K562 (cell line): ENCODE measurements around the gene SLC36A2. TPM values are rescaled to one million over a fixed set of nuclear protein-coding genes. Genes with fewer than 3 reads are reported as not detected.

Source experiments
- ATAC-seq: fragments of 200-7000 bp; cut with Tn5 transposase; 3 replicates; pipeline ENCODE4 v1.9.1; 2020; ENCODE audit warnings: moderate library complexity
- BruUV-seq: library from RNA; stranded (reverse); fragments of 400-500 nt; replicated peaks from 2 replicates; lab custom pipeline; 2021; lab: Mats Ljungman, UMichigan
- CTCF ChIA-PET: fragments of 300-600 bp; formaldehyde crosslinking; extraction: SDS; loops from one replicate; lab custom pipeline; 2021; ENCODE audit warnings: low intra/inter-chr PET ratio; lab: Yijun Ruan, JAX
- POLR2A ChIA-PET: fragments of 300-600, 350-650 bp; sonication (Branson Sonifier 250); formaldehyde crosslinking; extraction: SDS; loops from one replicate; lab custom pipeline; 2021; ENCODE audit warnings: antibody characterized with exemption, inconsistent platforms; lab: Yijun Ruan, JAX
- DNase-seq, 4 experiments: peaks; one replicate each; pipeline versions ENCODE4 v3.0.0 to v3.0.0-alpha.2; 2011 to 2018; ENCODE audit warnings: low spot score in 3 of 4, mixed read lengths in 3 of 4; ENCODE audit errors: extremely low read depth in 1 of 4
- FAIRE-seq: peaks from 2 replicates; lab custom pipeline; 2011; peaks lifted over from hg19 to GRCh38; lab: Jason Lieb, UNC
- H2AFZ ChIP-seq: 2 replicates; pipeline ENCODE4 v1.6.0; 2011; ENCODE audit warnings: low read depth, low read length, control low read depth, inconsistent platforms
- H3K27ac ChIP-seq: fragments of 200-600 bp; 3 replicates; pipeline ENCODE4 v1.8.0; 2011; ENCODE audit warnings: low read depth, mild to moderate bottlenecking, control low read depth, inconsistent platforms, low read length, moderate library complexity, mixed read lengths; ENCODE audit errors: extremely low read depth
- H3K27me3 ChIP-seq, 2 experiments: fragments of 300-600 bp in 1 of 2; 2 replicates in 1 of 2; 3 replicates in 1 of 2; pipeline versions ENCODE4 v1.6.0 to v1.8.0; 2011; ENCODE audit warnings: inconsistent platforms in 2 of 2, low read length in 2 of 2, mild to moderate bottlenecking in 1 of 2, mixed read lengths in 1 of 2, moderate library complexity in 1 of 2; ENCODE audit not compliant: control insufficient read depth in 2 of 2, insufficient read depth in 2 of 2
- H3K36me3 ChIP-seq: fragments of 300-600 bp; 3 replicates; pipeline ENCODE4 v1.8.0; 2011; ENCODE audit warnings: mild to moderate bottlenecking, low read length, inconsistent platforms; ENCODE audit not compliant: control insufficient read depth, insufficient read depth
- H3K4me1 ChIP-seq, 2 experiments: fragments of 200-600 bp in 1 of 2; replicated peaks in 1 of 2; 2 replicates in 1 of 2; 3 replicates in 1 of 2; pipeline versions ENCODE4 v1.5.1 to v1.8.0; 2011; ENCODE audit warnings: inconsistent platforms in 2 of 2, low read length in 2 of 2, mild to moderate bottlenecking in 1 of 2, mixed read lengths in 1 of 2, moderate library complexity in 1 of 2; ENCODE audit not compliant: control insufficient read depth in 2 of 2, insufficient read depth in 2 of 2
- H3K4me2 ChIP-seq: 2 replicates; pipeline ENCODE4 v1.6.1; 2011; ENCODE audit warnings: low read length, control low read depth, inconsistent platforms, mixed read lengths; ENCODE audit not compliant: insufficient read depth
- H3K4me3 ChIP-seq: fragments of 200-600 bp; sonication (generic), shearing (Covaris generic); 2 replicates; pipeline ENCODE4 v1.5.1; 2016; ENCODE audit warnings: control low read depth, inconsistent platforms
- H3K79me2 ChIP-seq: fragments of 200-600 bp; 3 replicates; pipeline ENCODE4 v1.8.0; 2011; ENCODE audit warnings: low read length, inconsistent platforms; ENCODE audit not compliant: control insufficient read depth, insufficient read depth
- H3K9ac ChIP-seq, 2 experiments: 2 replicates each; pipeline versions ENCODE4 v1.6.0 to v1.6.1; 2011; ENCODE audit warnings: low read depth in 2 of 2, low read length in 2 of 2, control low read depth in 1 of 2, inconsistent platforms in 1 of 2, mild to moderate bottlenecking in 1 of 2, mixed read lengths in 1 of 2; ENCODE audit not compliant: insufficient read depth in 1 of 2
- H3K9me1 ChIP-seq: one replicate; pipeline ENCODE4 v1.6.0; 2011; ENCODE audit warnings: inconsistent platforms, mild to moderate bottlenecking, low read length, moderate library complexity; ENCODE audit not compliant: control insufficient read depth, insufficient read depth
- H3K9me3 ChIP-seq: replicated peaks from 2 replicates; pipeline ENCODE4 v1.5.1; 2011; ENCODE audit warnings: low read depth, low read length, inconsistent platforms; ENCODE audit not compliant: control insufficient read depth, insufficient read depth
- H4K20me1 ChIP-seq: replicated peaks from 2 replicates; pipeline ENCODE4 v1.6.1; 2011; ENCODE audit warnings: low read length, inconsistent platforms, mixed read lengths; ENCODE audit not compliant: control insufficient read depth, insufficient read depth
- CC2D1A ChIP-seq: fragments of 450-650 bp; IDR thresholded peaks from 2 replicates; pipeline ENCODE4 v1.6.1; 2017; ENCODE audit warnings: mild to moderate bottlenecking
- MEF2D ChIP-seq: conservative IDR thresholded peaks from 2 replicates; pipeline ENCODE4 v1.6.1; 2016; ENCODE audit warnings: low read depth, missing genetic modification characterization, missing compliant biosample characterization
- MEIS2 ChIP-seq: fragments of 450-650 bp; IDR thresholded peaks from 2 replicates; pipeline ENCODE4 v1.6.1; 2014; ENCODE audit warnings: mild to moderate bottlenecking; ENCODE audit not compliant: partially characterized antibody
- NFYB ChIP-seq: IDR thresholded peaks from 2 replicates; pipeline ENCODE4 v1.6.1; 2011; ENCODE audit warnings: mild to moderate bottlenecking, moderate library complexity; ENCODE audit not compliant: insufficient read length; ENCODE audit errors: extremely low read depth
- POLR2AphosphoS5 ChIP-seq: IDR thresholded peaks from 2 replicates; pipeline ENCODE4 v1.6.1; 2011; ENCODE audit warnings: mild to moderate bottlenecking, low read depth, low read length, moderate library complexity; ENCODE audit not compliant: control insufficient read depth, insufficient read depth
- SMC3 ChIP-seq: conservative IDR thresholded peaks from 2 replicates; pipeline ENCODE4 v1.6.1; 2011; ENCODE audit warnings: low read depth, low read length, improper control_type of control experiment; ENCODE audit not compliant: insufficient read depth
- ZC3H8 ChIP-seq: fragments of 450-650 bp; IDR thresholded peaks from 2 replicates; pipeline ENCODE4 v1.6.1; 2017
- WGBS: fragments of 100-300 bp; shearing (Covaris generic); methylation state at CpG from one replicate; pipeline ENCODE4 v1.1.6; 2016; ENCODE audit warnings: low coverage, mixed read lengths; ENCODE audit not compliant: insufficient coverage; ENCODE audit errors: missing lambda C conversion rate; 5-methylcytosine and 5-hydroxymethylcytosine counted together
- in situ Hi-C: fragments of 300-500 bp; cut with MboI; formaldehyde crosslinking; loops from 4 replicates; pipeline ENCODE4 v1.15.0; 2018; ENCODE audit warnings: inconsistent platforms, mixed read lengths
- intact Hi-C: fragments of 100-400 bp; cut with micrococcal nuclease; formaldehyde crosslinking; loops from 2 replicates; pipeline ENCODE4 v1.14.2; 2022
- polyA plus RNA-seq, 8 experiments: library from polyadenylated mRNA; depleted of rRNA in 4 of 8; stranded (reverse) in 5 of 8; unstranded in 3 of 8; fragments of >200 nt; fragmentation: Nextera tagmentation in 2 of 8; fragmentation: Illumina TruSeq in 1 of 8; extraction: Ambion mirVana in 2 of 8; extraction: Trizol in 1 of 8; gene quantifications; 2 replicates each; pipeline versions ENCODE4 v1.2.1 to v1.2.3, GENCODE V29; 2011 to 2014; ENCODE audit warnings: inconsistent platforms in 1 of 8, missing spikeins in 1 of 8
- total RNA-seq, 7 experiments: library from RNA; depleted of rRNA in 6 of 7; stranded (reverse); fragments of >200 nt in 6 of 7; fragmentation: Illumina TruSeq in 2 of 7; extraction: Trizol in 2 of 7; gene quantifications; 2 replicates each; pipeline versions ENCODE4 v1.2.1 to v1.2.3, GENCODE V29; 2011 to 2021; ENCODE audit warnings: low replicate concordance in 1 of 7
- TF ChIP-seq, protein P1 (sequence below), 2 experiments: fragments of 450-650 bp; IDR thresholded peaks; 2 replicates each; pipeline ENCODE4 v1.6.1; 2016
- TF ChIP-seq, protein P2 (sequence below): sonication (generic); formaldehyde crosslinking; IDR thresholded peaks from 2 replicates; pipeline ENCODE4 v1.8.1; 2023; ENCODE audit warnings: mild to moderate bottlenecking, missing genetic modification reagents, moderate library complexity
- TF ChIP-seq, protein P3 (sequence below): fragments of 450-650 bp; IDR thresholded peaks from 2 replicates; pipeline ENCODE4 v1.6.1; 2017; ENCODE audit warnings: mild to moderate bottlenecking, moderate library complexity
- TF ChIP-seq, protein P4 (sequence below): fragments of 450-650 bp; IDR thresholded peaks from 2 replicates; pipeline ENCODE4 v1.6.1; 2018; ENCODE audit warnings: mild to moderate bottlenecking, low read depth; ENCODE audit not compliant: partially characterized antibody

Gene SLC36A2
- total and polyA plus RNA-seq, 9 of the 15 experiments (the other 6 are each of a cell fraction or from before 2014, with no cell fraction given): not detected

DNA sequence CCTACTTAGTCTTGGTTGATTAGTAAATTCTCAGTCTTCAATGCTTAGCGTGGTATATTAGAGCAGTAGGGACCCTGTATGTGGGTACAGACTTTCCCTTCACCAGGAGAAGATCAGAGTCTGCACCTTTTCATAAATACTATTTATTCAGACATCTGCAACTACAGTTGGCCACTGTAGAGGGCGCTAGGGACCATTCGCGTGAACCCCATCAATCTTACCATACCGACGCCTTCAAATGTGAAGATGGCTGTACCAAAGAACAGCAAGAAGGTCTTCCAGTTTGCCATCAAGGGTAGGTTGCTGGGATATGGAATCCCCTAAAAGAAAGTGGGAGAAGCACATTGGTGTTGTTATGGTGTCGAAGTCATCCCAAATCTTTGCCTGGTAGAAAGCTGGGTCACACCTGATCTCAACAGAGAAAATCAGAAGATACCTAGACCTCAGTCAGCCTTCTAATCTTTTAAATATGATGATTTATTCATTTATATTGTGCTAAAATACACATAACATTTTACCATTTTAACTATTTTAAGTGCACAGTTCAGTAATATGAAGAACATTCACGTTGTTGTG lies 62.9 kb downstream of the SLC36A2 start (continued):
- TF ChIP-seq, protein P1, sequence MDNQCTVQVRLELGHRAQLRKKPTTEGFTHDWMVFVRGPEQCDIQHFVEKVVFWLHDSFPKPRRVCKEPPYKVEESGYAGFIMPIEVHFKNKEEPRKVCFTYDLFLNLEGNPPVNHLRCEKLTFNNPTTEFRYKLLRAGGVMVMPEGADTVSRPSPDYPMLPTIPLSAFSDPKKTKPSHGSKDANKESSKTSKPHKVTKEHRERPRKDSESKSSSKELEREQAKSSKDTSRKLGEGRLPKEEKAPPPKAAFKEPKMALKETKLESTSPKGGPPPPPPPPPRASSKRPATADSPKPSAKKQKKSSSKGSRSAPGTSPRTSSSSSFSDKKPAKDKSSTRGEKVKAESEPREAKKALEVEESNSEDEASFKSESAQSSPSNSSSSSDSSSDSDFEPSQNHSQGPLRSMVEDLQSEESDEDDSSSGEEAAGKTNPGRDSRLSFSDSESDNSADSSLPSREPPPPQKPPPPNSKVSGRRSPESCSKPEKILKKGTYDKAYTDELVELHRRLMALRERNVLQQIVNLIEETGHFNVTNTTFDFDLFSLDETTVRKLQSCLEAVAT (IDR thresholded peaks at IDR 0.05): no peak
- peak; percentile 83 for TF ChIP-seq MEIS2
- TF ChIP-seq, all 486 proteins: peak for 5

DNA sequence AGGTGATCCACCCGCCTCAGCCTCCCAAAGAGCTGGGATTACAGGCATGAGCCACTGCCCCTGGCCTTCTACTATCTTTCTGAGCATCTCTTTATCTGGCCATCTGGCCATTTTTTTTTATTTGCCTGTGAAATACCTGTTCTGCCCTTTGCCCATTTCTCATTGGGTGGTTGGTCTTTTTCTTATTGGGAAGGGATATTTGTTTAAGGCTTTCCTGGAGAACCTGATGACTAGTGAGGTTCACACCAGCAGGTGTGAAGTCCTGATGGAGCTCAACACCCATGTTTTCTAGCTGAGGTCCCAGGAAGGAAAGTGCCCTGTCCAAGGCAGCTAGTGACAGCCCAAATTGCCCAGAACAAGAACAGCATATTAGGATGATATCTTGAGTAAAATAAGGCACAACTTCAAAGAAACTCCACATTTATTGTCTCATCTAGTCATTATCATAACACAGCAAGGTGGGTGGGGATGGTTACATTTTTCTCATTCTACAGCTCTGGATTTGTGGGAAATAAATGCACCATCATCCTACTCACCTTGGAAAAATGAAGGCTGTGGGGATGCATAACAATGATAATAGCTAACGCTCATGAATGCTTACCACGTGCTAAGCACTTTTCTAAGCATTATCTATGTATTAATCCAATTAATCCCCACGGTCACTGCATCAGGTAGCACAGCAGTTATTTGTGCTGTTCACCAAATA lies 64.1 kb downstream of the SLC36A2 start:
- intact Hi-C loops: no loop called here
- no peak for FAIRE-seq
- TF ChIP-seq SMC3 (no peak), POLR2AphosphoS5 (no peak), NFYB (no peak), CC2D1A (no peak), MEF2D (tag) (no peak), ZC3H8 (no peak)
- TF ChIP-seq, protein P2, sequence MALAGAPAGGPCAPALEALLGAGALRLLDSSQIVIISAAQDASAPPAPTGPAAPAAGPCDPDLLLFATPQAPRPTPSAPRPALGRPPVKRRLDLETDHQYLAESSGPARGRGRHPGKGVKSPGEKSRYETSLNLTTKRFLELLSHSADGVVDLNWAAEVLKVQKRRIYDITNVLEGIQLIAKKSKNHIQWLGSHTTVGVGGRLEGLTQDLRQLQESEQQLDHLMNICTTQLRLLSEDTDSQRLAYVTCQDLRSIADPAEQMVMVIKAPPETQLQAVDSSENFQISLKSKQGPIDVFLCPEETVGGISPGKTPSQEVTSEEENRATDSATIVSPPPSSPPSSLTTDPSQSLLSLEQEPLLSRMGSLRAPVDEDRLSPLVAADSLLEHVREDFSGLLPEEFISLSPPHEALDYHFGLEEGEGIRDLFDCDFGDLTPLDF (CRISPR knock-in tag): no peak
- TF ChIP-seq, protein P3, sequence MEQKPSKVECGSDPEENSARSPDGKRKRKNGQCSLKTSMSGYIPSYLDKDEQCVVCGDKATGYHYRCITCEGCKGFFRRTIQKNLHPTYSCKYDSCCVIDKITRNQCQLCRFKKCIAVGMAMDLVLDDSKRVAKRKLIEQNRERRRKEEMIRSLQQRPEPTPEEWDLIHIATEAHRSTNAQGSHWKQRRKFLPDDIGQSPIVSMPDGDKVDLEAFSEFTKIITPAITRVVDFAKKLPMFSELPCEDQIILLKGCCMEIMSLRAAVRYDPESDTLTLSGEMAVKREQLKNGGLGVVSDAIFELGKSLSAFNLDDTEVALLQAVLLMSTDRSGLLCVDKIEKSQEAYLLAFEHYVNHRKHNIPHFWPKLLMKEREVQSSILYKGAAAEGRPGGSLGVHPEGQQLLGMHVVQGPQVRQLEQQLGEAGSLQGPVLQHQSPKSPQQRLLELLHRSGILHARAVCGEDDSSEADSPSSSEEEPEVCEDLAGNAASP: no peak
- TF ChIP-seq, protein P4, sequence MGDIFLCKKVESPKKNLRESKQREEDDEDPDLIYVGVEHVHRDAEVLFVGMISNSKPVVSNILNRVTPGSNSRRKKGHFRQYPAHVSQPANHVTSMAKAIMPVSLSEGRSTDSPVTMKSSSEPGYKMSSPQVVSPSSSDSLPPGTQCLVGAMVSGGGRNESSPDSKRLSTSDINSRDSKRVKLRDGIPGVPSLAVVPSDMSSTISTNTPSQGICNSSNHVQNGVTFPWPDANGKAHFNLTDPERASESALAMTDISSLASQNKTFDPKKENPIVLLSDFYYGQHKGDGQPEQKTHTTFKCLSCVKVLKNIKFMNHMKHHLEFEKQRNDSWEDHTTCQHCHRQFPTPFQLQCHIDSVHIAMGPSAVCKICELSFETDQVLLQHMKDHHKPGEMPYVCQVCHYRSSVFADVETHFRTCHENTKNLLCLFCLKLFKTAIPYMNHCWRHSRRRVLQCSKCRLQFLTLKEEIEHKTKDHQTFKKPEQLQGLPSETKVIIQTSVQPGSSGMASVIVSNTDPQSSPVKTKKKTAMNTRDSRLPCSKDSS: no peak

More for the DNA sequence above, 64.1 kb downstream of the SLC36A2 start:
- 0% methylated on average over 4 of the region's 4 CpGs for WGBS
- ATAC-seq (no peak), DNase-seq (no peak)
- H2AFZ ChIP-seq: no peak overlapping the region
- in situ Hi-C loops: no loop called here
- CTCF ChIA-PET: no interaction called here
- H3K27me3 ChIP-seq: peaks cover 3 to 30% of the 10 kb centered on the region in 2 experiments; a peak in 4 of 5 replicates
- no peaks in the 10 kb centered on the region for H3K36me3 ChIP-seq
- H3K4me3 ChIP-seq: no peak overlapping the region
- no peaks in the 10 kb centered on the region for H3K4me1 ChIP-seq
- no peaks in the 10 kb centered on the region for H4K20me1 ChIP-seq
- BruUV-seq: no TSS peak
- no peak overlapping the region for H3K4me2 ChIP-seq
- no peak overlapping the region for H3K27ac ChIP-seq
- H3K79me2 ChIP-seq: no peaks in the 10 kb centered on the region
- POLR2A ChIA-PET: interaction anchor here (0.6 kb wide), 1 partner anchor 62 kb away, joined by 3 read pairs; no protein-coding TSS in a partner anchor
- no peaks in the 10 kb centered on the region for H3K9me1 ChIP-seq
- no peak overlapping the region for H3K9ac ChIP-seq
- no peaks in the 10 kb centered on the region for H3K9me3 ChIP-seq
